AG09309 (cell line): ENCODE data around the gene RAB35.
A peak's percentile ranks its signal among the peaks of the same experiment; 100 is the strongest.

Experiments
- DNase-seq: peaks from one replicate; pipeline ENCODE4 v3.0.0-alpha.2; 2010; ENCODE audit warnings: low read depth
- H3K4me3 ChIP-seq: 2 replicates; pipeline ENCODE4 v1.5.1; 2011; ENCODE audit warnings: mild to moderate bottlenecking, low read depth, low read length, moderate library complexity; ENCODE audit not compliant: control insufficient read depth
- CTCF ChIP-seq: IDR thresholded peaks from 2 replicates; pipeline ENCODE4 v1.5.1; 2011; ENCODE audit warnings: mild to moderate bottlenecking, low read depth, low read length, inconsistent platforms; ENCODE audit not compliant: insufficient read depth, control insufficient read depth; ENCODE audit errors: missing control alignments

RAB35 gene

GRCh38 chr12:120116441-120116791 lies at the start of gene RAB35:
TSS of gene RAB35 (minus strand) at chr12:120116753. CDS start at chr12:120116650, 103 bp downstream.
- no peak for TF ChIP-seq CTCF
- no peak for DNase-seq
- peak within 1 kb of the TSS; percentile 96 for H3K4me3 ChIP-seq

- no peak overlapping the region for H3K4me3 ChIP-seq
- no peak for DNase-seq
- TF ChIP-seq CTCF = no peak
These were observed 47.7 kb upstream of the RAB35 start for GRCh38 chr12:120164293-120164692.

GRCh38 chr12:120162763-120163162 lies 46.2 kb upstream of the RAB35 start:
- no peak overlapping the region for H3K4me3 ChIP-seq
- TF ChIP-seq CTCF = no peak
- no peak for DNase-seq

- DNase-seq = no peak
- H3K4me3 ChIP-seq = no peak overlapping the region
- no peak for TF ChIP-seq CTCF
These were observed 45.3 kb upstream of the RAB35 start for GRCh38 chr12:120161852-120162251.

GRCh38 chr12:120159509-120160237 lies 43.1 kb upstream of the RAB35 start:
- DNase-seq = no peak
- no peak overlapping the region for H3K4me3 ChIP-seq
- TF ChIP-seq CTCF = no peak

GRCh38 chr12:120158351-120158750 lies 41.8 kb upstream of the RAB35 start:
- no peak for TF ChIP-seq CTCF
- DNase-seq = no peak
- H3K4me3 ChIP-seq = no peak overlapping the region
